GM12874 (cell line): ENCODE results near the gene TRIM28.

ENCODE experiments used
- CTCF ChIP-seq: IDR thresholded peaks from 2 replicates; pipeline ENCODE4 v1.5.1; 2011; ENCODE audit warnings: low read depth, mild to moderate bottlenecking, control low read depth, low read length, moderate library complexity; ENCODE audit not compliant: insufficient read depth

TRIM28 gene

GRCh38 chr19:58554494-58555368, 10.9 kb downstream of the TRIM28 start, which contains the start of gene CHMP2A:
TSS of gene CHMP2A (minus strand) at chr19:58555105. CDS start at chr19:58554212, 893 bp downstream.
- TF ChIP-seq CTCF, result no peak

- no peak for TF ChIP-seq CTCF
Observed at GRCh38 chr19:58555369-58555885, 11.6 kb downstream of the TRIM28 start.

GRCh38 chr19:58555920-58556621, 12.2 kb downstream of the TRIM28 start:
- no peak for TF ChIP-seq CTCF

GRCh38 chr19:58556622-58557220, 12.9 kb downstream of the TRIM28 start:
- TF ChIP-seq CTCF, result no peak

GRCh38 chr19:58557221-58558065, 13.6 kb downstream of the TRIM28 start:
- TF ChIP-seq CTCF, result no peak

- TF ChIP-seq CTCF, result no peak
Observed at GRCh38 chr19:58558066-58558622, 14.3 kb downstream of the TRIM28 start, which contains the start of gene UBE2M. TSS of gene UBE2M (minus strand) at chr19:58558611. CDS start at chr19:58558381, 230 bp downstream.
